Measurements from ENCODE around the gene LINGO3. TPM values are rescaled to one million over a fixed set of nuclear protein-coding genes. Genes with fewer than 3 reads are reported as not detected.

Gene LINGO3
- total and polyA plus RNA-seq, 8 donors: not detected

Other genes starting within 250 kb of the LINGO3 start
- gene MOB3A, start 211.8 kb downstream of the LINGO3 start, total RNA-seq: 100 to 1,000 TPM in 2 of 5 donors, 10 to 100 TPM in 2, 1 to 10 TPM in 1; 9.9 to 181 (median 41.4) TPM
- 10 to 100 TPM; 12.6 to 17.4 (median 14.1) TPM for gene MOB3A, start 211.8 kb downstream of the LINGO3 start, polyA plus RNA-seq
- gene IZUMO4, start 211.2 kb downstream of the LINGO3 start, total RNA-seq: 1 to 10 TPM in 2 of 5 donors, not detected in 3; 3.5 to 7.5 TPM
- 10 to 100 TPM in 1 of 3 donors, 1 to 10 TPM in 2; 8.1 to 22.3 (median 9.6) TPM for gene IZUMO4, start 211.2 kb downstream of the LINGO3 start, polyA plus RNA-seq
- 100 to 1,000 TPM in 4 of 5 donors, 10 to 100 TPM in 1; 49.0 to 340 (median 134) TPM for gene AP3D1, start 156.6 kb downstream of the LINGO3 start, total RNA-seq
- gene AP3D1, start 156.6 kb downstream of the LINGO3 start, polyA plus RNA-seq: 10 to 100 TPM; 53.8 to 59.6 (median 59.4) TPM
- 10 to 100 TPM; 10.5 to 71.8 (median 28.1) TPM for gene DOT1L, start 144.2 kb downstream of the LINGO3 start, total RNA-seq
- gene DOT1L, start 144.2 kb downstream of the LINGO3 start, polyA plus RNA-seq: 1 to 10 TPM; 3.8 to 6.4 (median 5.0) TPM
- gene PLEKHJ1, start 71.8 kb downstream of the LINGO3 start, total RNA-seq: 100 to 1,000 TPM in 2 of 5 donors, 10 to 100 TPM in 3; 22.2 to 459 (median 96.9) TPM
- gene PLEKHJ1, start 71.8 kb downstream of the LINGO3 start, polyA plus RNA-seq: 100 to 1,000 TPM; 113 to 173 (median 132) TPM
- gene SF3A2, start 71.3 kb downstream of the LINGO3 start, total RNA-seq: 100 to 1,000 TPM in 1 of 5 donors, 10 to 100 TPM in 4; 25.8 to 214 (median 33.9) TPM
- gene SF3A2, start 71.3 kb downstream of the LINGO3 start, polyA plus RNA-seq: 10 to 100 TPM; 33.3 to 42.4 (median 40.2) TPM
- 1 to 10 TPM in 2 of 5 donors, under 1 TPM in 1, not detected in 2; 0.45 to 2.0 (median 1.1) TPM for gene AMH, start 58.8 kb downstream of the LINGO3 start, total RNA-seq
- 1 to 10 TPM in 1 of 3 donors, under 1 TPM in 2; 0.50 to 1.5 (median 0.61) TPM for gene AMH, start 58.8 kb downstream of the LINGO3 start, polyA plus RNA-seq
- gene JSRP1, start 51.7 kb downstream of the LINGO3 start, total RNA-seq: under 1 TPM in 1 of 5 donors, not detected in 4; 0.58 TPM
- gene JSRP1, start 51.7 kb downstream of the LINGO3 start, polyA plus RNA-seq: under 1 TPM in 2 of 3 donors, not detected in 1; 0.68 to 0.75 TPM
- 1 to 10 TPM in 1 of 5 donors, under 1 TPM in 1, not detected in 3; 0.87 to 1.4 TPM for gene PEAK3, start 26.0 kb downstream of the LINGO3 start, total RNA-seq
- under 1 TPM in 2 of 3 donors, not detected in 1; 0.15 to 0.31 TPM for gene PEAK3, start 26.0 kb downstream of the LINGO3 start, polyA plus RNA-seq
- gene LSM7, start 20.4 kb upstream of the LINGO3 start, total RNA-seq: 10 to 100 TPM in 4 of 5 donors, 1 to 10 TPM in 1; 9.8 to 93.1 (median 17.4) TPM
- gene LSM7, start 20.4 kb upstream of the LINGO3 start, polyA plus RNA-seq: 100 to 1,000 TPM; 196 to 332 (median 214) TPM
- gene SPPL2B, start 20.5 kb upstream of the LINGO3 start, total RNA-seq: 100 to 1,000 TPM in 2 of 5 donors, 10 to 100 TPM in 3; 69.3 to 450 (median 97.4) TPM
- 10 to 100 TPM; 13.6 to 31.4 (median 29.0) TPM for gene SPPL2B, start 20.5 kb upstream of the LINGO3 start, polyA plus RNA-seq
- 1 to 10 TPM in 1 of 5 donors, not detected in 4; 1.1 TPM for gene TMPRSS9, start 52.1 kb upstream of the LINGO3 start, total RNA-seq
- gene TMPRSS9, start 52.1 kb upstream of the LINGO3 start, polyA plus RNA-seq: not detected
- gene TIMM13, start 119.4 kb upstream of the LINGO3 start, total RNA-seq: 10 to 100 TPM in 4 of 5 donors, not detected in 1; 19.2 to 54.5 (median 27.6) TPM
- gene TIMM13, start 119.4 kb upstream of the LINGO3 start, polyA plus RNA-seq: 100 to 1,000 TPM in 1 of 3 donors, 10 to 100 TPM in 2; 62.6 to 133 (median 97.8) TPM
- gene LMNB2, start 148.8 kb upstream of the LINGO3 start, total RNA-seq: 10 to 100 TPM; 19.8 to 76.8 (median 29.0) TPM
- 10 to 100 TPM; 12.2 to 19.7 (median 13.6) TPM for gene LMNB2, start 148.8 kb upstream of the LINGO3 start, polyA plus RNA-seq
- gene GADD45B, start 168.0 kb upstream of the LINGO3 start, total RNA-seq: 100 to 1,000 TPM in 1 of 5 donors, 10 to 100 TPM in 4; 61.6 to 588 (median 91.0) TPM
- gene GADD45B, start 168.0 kb upstream of the LINGO3 start, polyA plus RNA-seq: 10 to 100 TPM; 52.9 to 92.1 (median 53.8) TPM